NK-92 treated with Interleukin-12 subunit alpha and Interleukin-12 subunit beta, amount 100 ng/mL, for 24 hours (cell line): Measurements from ENCODE around the gene KRTAP4-6.
"Not testable (repeated sequence)": the region's sequence is repeated elsewhere in the genome, so short reads cannot be mapped to it uniquely, and the experiment has no call there.

Experiments
- DNase-seq: peaks from one replicate; lab custom pipeline; 2025; lab: John Stamatoyannopoulos, UW

The KRTAP4-6 gene

DNA sequence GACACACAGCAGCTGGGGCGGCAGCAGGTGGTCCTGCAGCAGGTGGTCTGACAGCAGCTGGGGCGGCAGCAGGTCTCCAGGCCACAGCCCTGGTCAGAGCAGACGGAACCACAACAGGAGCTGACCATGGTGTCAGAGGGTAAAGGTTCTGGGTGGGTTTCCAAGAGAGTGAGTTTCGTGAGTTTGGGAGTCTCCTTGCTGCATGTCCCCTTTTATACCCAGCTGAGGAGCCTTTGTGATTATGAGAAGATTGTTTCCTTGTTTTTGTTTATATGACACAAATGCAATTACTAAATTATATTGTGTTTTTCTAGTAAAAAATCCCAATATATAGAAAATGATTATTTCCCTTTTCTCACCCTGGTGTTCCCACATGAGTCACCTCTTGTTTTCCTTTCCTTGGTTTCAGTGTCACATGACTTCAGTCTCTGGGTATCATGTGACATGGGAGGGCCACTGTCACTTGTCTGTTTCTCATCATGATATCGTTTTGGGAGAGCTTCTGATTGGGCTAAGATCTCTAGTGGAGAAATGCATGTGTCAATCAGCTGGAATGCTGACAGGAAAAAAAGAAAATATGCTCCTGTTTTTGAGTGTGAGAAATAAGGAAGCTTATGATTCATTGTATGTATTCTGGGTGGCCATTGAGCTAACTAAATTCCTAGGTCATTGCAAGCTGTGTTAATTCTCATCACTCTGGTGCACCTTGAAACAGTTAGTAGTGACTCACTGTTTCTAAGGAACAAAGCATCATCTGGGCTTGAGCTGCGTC lies at the start of gene KRTAP4-6:
KRTAP4-6 (minus strand) TSS at position 185 of the 772 bp plus-strand sequence; CDS start at position 128, 57 bp downstream.
- no peak for DNase-seq

DNA sequence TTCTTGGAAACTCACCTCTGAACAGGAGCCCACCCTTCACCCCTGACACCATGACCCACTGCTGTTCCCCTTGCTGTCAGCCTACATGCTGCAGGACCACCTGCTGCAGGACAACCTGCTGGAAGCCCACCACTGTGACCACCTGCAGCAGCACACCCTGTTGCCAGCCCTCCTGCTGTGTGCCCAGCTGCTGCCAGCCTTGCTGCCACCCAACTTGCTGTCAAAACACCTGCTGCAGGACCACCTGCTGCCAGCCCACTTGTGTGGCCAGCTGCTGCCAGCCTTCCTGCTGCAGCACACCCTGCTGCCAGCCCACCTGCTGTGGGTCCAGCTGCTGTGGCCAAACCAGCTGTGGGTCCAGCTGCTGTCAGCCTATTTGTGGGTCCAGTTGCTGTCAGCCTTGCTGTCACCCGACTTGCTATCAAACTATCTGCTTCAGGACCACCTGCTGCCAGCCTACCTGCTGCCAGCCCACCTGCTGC lies 49.5 kb upstream of the KRTAP4-6 start, which contains the start of gene KRTAP9-1:
KRTAP9-1 (plus strand) TSS at position 51 of the 482 bp plus-strand sequence; CDS start at position 51, 0 bp downstream.
- not testable (repeated sequence) for DNase-seq

DNA sequence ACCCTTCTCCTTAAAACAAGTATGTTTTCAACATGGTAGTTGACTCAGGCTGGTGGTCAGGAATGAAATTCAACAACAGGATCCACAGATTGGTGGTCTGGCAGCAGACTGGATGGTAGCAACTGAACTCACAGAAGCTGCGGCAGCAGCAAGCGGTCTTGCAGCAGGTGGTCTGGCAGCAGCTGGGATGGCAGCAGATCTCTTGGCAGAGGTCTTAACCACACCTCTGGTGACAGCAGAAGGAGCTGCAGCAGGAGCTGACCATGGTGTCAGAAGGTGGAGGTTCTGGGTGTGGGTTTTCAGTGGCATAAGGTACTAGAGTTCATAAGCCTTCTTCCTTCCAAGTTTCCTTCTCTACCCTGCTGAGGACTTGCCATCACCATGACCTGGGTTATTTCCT lies 46.5 kb upstream of the KRTAP4-6 start:
- no peak for DNase-seq

DNA sequence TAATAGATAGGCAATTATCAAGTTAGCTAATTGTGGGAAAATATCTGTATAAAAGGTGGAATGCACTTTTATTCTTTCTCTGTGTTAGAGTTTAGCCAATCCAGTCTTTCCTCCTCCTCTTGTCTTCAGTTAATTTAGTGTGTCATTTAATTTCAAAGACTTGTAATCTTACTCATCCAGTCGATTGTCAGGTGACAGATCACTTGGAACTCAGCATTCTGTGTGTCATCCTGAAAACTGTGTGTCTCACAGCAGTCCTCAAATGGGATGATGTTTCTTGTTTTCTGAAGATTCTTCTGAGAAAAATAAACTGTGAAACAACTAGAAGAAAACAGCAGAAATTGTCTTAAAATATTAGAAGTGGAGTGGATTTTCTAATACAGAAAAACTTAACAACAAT lies 44.7 kb upstream of the KRTAP4-6 start:
- DNase-seq: no peak

DNA sequence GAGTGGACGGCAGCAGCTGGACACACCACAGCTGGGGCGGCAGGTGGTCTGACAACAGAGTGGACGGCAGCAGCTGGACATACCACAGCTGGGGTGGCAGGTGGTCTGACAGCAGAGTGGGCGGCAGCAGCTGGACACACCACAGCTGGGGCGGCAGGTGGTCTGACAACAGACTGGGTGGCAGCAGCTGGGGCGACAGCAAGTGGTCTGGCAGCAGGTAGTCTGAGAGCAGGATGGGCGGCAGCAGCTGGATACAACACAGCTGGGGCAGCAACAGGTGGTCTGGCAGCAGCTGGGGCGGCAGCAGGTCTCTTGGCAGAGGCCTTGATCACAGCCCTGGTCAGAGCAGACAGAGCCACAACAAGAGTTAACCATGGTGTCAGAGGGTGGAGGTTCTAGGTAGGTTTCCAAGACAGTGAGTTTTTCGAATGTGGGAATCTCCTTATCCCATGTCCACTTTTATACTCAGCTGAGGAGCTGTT lies 44.2 kb upstream of the KRTAP4-6 start, which contains the start of gene KRTAP4-1:
KRTAP4-1 (minus strand) TSS at position 432 of the 482 bp plus-strand sequence; CDS start at position 375, 57 bp downstream.
- no peak for DNase-seq

DNA sequence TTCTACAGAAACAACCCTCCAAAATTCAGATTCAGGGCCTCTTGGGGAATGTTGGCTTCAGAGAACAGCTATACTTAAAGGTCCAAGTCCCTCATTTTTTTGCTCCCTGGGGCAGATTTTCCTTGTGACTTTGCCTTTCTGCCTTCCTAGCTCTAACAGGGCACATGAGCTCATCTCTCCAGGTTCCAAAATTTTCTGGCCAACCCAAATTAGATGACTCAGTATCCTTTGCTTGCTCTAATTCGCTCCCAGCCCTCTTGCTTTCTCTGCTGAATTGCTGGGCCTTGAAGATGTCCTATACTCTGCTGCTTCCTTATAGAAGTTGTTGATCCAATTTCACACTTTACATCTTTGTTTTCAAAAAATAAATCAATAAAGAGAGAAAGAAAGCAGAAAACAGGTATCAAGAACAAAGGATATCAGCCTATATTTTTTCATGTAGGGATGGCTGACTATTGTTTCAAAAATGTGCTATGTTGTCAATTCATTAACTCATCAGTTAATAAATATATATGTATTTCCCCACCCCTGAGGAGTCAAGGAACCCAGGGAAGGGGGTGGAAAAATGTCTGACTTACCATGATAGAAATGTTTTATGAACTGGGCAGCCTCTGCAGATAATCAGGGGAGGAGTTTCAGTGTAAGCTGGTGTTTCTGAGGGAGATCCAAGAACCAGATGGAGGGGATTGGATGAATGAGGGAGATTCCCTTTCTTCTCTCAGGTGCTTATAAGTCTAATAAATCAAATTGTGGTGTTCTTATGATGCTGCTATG lies 38.7 kb upstream of the KRTAP4-6 start:
- no peak for DNase-seq

DNA sequence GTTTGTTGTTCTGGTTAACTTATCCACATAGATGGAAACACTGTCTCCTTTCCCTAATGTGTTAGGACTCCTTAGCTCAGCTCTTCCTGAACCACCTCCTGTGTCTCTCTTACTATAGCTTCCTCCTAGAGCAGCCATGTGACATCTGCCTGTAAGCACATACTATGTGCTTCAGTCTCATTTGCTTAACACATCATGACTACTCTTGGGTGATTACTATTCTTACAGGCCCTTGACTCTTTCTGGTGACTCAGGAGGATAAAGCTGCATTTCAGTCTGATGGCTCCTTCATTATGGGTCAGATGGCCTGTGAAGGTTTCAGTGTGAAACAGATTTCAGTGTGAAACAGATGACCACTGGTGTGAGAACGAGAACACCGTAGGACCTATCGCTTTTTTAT lies 38.0 kb upstream of the KRTAP4-6 start:
- DNase-seq: no peak

DNA sequence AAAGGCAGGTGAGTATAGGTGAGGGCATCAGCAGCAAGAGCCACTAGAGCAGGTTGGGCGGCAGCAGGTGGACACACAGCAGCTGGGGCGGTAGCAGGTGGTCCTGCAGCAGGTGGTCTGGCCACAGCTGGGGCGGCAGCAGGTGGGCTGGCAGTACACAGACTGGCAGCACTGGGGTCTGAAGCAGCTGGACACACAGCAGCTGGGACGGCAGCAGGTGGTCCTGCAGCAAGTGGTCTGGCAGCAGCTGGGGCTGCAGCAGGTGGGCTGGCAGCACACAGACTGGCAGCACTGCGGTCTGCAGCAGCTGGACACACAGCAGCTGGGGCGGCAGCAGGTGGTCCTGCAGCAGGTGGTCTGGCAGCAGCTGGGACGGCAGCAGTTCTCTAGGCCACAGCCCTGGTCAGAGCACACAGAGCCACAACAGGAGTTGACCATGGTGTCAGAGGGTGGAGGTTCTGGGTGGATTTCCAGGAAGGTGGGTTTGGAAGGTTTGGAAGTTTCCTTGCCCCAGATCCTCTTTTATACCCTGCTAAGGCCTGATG lies 37.5 kb upstream of the KRTAP4-6 start, which contains the start of gene KRTAP4-2:
KRTAP4-2 (minus strand) TSS at position 495 of the 545 bp plus-strand sequence; CDS start at position 438, 57 bp downstream.
- no peak for DNase-seq

DNA sequence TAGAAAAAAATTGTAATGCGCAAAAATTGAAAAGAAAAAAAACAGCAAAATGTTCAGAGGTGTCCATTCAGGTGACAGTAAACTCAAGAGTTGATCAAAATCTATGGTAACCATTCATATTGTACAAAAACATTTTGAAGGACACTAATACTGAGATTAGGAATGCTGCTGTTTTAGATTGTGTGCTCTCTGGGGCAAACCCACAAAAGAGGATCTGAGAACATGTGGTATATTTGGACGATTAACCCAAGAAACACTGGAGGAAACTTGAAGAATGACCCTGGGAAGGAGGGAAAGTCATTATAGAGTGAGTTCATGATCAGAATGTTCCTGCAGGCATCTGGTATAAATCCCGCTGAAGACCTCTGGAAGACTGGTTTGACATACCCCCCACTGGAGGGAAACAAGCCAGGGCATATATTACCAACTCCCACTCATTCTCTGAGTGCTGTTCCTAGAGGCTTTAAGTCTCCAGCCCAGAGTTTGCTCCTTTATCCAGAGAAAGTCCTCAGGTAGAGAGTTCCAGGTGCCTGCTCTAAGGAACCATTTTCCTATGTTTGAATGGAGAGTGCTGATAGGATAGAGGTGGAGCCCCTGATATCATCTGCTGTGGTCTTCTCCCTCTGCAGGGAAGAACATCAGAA lies 36.5 kb upstream of the KRTAP4-6 start:
- no peak for DNase-seq

DNA sequence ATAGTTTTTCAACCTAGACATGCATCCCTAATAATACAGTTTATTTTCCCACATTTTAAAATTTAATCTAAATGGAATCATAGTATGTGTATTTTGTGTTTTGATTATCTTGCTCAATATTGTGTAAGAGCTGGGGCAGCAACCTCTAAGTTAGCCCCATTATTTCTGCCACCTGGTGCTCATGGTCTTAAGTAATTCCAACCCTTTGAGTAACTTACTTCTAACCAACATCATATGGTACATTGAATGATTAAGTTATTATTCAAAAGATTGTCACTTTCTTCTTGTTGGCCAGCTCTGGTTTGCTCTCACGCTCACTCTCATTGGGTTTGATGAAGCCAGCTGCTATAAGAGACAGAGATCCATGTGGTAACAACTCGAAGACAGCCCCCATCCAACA lies 31.5 kb upstream of the KRTAP4-6 start:
- no peak for DNase-seq

DNA sequence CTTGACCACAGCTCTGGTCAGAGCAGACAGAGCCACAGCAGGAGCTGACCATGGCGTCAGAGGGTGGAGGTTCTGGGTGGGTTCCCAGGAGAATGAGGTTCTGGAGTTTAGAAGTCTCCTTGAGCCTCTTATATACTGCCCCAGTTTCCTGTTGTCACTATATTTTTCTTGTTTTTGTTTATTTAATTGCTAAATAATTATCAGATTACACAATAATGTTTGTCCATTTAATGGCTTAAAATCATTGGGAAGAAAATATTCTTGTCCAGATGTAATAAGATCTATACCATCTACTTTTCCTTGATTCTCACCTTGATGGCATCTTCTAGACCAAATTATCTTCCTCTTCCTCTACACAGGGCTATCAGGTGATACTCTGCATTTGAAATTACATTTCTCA lies 27.8 kb upstream of the KRTAP4-6 start, which contains the start of gene KRTAP4-3:
KRTAP4-3 (minus strand) TSS at position 101 of the 400 bp plus-strand sequence; CDS start at position 52, 49 bp downstream.
- DNase-seq: no peak

DNA sequence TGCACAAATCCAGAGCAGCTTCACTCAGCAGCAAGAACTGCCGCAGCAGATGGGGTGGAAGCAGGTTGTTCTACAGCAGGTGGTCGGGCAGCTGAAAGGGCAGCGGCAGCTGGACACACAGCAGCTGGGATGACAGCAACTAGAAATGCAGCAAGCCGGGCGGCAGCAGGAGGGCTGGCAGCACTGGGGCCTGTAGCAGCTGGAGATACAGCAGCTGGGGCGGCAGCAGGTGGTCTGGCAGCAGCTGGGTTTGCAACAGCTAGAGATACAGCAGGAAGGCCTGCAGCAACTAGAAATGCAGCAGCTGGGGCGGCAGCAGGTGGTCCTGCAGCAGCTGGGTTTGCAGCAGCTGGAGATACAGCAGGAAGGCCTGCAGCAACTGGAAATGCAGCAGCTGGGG lies 27.2 kb upstream of the KRTAP4-6 start:
- no peak for DNase-seq

DNA sequence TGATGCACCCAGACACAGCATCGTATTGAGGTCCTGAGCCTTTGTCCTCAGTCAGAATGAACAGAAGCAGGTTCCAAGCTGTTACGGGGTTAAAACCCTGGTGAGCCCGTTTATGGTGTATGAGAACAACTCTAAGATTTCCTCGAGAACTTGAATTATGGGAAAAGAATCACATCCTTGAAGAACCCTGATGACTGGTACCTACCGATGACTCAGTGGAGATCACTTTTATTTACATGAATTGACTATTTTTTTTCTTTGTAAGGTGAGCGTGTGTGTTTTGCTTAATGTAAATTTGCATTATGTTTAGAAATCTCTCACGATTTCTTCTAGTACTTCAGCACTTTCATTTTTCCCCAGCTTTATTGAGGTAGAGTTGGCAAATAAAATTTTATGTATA lies 23.5 kb upstream of the KRTAP4-6 start:
- DNase-seq: no peak

DNA sequence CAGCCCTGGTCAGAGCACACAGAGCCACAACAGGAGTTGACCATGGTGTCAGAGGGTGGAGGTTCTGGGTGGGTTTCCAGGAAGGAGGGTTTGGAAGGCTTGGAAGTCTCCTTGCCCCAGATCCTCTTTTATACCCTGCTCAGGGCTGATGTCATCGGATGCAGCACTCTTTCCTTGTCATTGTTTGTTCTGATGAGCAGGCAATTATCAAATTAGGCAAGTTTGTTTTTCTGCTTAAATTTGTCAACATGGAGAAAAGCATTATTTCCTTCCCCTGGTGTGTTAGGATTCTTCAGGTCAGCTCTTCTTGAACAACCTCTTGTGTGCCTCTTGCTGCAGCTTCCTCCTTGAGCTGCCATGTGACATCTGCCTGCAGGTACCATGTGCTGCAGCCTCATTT lies 20.3 kb upstream of the KRTAP4-6 start, which contains the start of gene KRTAP4-4:
KRTAP4-4 (minus strand) TSS at position 101 of the 400 bp plus-strand sequence; CDS start at position 44, 57 bp downstream.
- DNase-seq: no peak

DNA sequence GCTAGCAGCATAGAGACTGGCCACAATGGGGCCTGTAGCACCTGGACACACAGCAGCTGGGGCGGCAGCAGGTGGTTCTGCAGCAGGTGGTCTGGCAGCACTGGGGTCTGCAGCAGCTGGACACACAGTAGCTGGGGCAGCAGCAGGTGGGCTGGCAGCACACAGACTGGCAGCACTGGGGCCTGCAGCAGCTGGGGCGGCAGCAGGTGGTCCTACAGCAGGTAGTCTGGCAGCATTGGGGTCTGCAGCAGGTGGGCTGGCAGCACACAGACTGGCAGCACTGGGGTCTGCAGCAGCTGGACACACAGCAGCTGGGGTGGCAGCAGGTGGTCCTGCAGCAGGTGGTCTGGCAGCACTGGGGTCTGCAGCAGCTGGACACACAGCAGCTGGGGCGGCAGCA lies 19.8 kb upstream of the KRTAP4-6 start:
- DNase-seq: not testable (repeated sequence)

DNA sequence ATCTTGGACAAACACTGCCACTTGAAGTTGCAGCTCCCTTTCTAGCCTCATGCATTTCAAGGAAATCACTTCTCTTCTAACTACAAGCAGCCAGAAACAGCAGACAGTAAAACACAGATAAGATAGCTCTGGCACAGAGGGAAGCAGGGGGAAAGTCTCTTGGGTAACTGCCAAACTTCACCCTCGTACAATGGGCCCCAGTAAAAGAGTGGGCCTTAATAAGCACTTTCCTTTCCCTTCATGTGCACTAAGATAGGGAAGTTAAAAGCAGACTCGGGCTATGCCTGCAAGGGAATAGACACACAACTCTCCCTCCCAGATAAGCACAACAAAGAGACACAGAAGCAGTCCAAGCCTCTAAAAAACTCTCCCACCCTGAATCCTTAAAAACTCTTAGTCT lies 13.5 kb upstream of the KRTAP4-6 start:
- no peak for DNase-seq

DNA sequence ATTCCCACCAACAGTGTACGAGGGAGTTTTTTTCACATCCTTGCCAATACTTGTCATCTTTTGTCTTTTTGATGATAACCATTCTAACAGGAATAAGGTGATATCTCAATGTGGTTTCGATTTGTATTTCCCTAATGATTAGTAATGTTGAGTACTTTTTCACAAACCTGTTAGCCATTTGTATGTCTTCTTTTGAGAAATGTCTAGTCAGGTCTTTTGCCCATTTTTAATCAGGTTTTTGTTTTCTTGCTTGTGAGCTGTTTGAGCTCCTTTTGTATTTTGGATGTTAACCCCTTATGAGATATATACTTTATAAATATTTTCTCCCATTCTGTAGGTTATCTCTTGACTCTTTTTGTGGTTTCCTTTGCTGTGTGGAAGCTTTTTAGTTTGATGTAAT lies 11.2 kb upstream of the KRTAP4-6 start:
- DNase-seq: no peak

DNA sequence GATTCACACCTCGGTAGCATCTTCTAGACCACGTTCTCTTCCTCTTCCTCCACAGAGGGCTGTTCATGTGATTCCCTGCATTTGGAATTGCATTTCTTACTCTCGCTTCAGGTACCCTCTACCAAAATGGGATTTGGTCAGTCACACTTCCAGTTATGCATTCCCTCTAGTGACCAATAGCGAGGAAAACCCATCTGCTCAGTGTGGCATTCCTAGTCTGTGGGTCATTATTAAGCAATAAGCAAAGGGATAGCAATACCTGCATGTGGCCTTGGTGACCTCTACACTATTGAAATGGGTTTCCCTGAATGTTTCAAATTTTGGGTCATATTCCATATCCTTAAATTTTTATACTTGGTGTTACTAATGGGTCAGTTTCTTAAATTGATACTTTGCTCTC lies 9.7 kb upstream of the KRTAP4-6 start:
- no peak for DNase-seq

DNA sequence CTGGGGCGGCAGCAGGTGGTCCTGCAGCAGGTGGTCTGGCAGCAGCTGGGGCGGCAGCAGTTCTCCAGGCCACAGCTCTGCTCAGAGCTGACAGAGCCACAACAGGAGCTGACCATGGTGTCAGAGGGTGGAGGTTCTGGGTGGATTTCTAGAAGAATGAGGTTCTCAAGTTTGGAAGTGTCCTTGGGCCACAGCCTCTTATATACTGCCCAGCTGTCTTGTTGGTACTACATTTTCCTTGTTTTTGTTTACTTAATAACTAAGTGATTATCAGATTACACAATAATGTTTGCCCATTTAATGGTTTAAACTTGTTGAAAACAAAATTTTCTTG lies 9.3 kb upstream of the KRTAP4-6 start, which contains the start of gene KRTAP4-5:
KRTAP4-5 (minus strand) TSS at position 174 of the 334 bp plus-strand sequence; CDS start at position 116, 58 bp downstream.
- no peak for DNase-seq

DNA sequence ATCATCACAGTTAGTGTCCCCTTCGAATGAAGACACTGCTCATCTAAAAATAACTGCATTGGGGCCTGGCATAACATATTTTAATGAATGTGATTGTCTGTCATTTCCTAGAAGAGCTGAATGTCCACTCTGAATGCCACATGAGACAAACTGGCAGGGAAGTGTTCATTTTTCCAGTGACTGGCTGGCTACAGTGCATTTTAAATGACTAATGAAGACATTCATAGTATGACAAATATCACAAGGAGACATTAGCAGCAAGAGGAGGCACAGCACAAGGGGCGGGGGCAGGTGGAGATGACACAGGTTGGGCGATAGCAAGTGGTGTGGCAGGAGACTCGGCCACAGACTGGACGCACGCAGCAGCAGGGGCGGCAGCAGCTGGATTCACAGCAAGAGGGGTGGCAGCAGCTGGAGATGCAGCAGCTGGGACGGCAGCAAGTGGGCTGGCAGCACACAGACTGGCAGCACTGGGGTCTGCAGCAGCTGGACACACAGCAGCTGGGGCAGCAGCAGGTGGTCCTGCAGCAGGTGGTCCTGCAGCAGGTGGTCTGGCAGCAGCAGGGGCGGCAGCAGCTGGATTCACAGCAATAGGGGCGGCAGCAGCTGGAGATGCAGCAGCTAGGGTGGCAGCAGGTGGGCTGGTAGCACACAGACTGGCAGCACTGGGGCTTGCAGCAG lies 8.8 kb upstream of the KRTAP4-6 start:
- not testable (repeated sequence) for DNase-seq
